GM20000 (cell line): ENCODE measurements around the gene SLC23A2.

ENCODE experiments used
- DNase-seq: peaks from one replicate; pipeline ENCODE4 v3.0.0; 2012; ENCODE audit warnings: low spot score
- TF ChIP-seq, protein P1 (sequence below): IDR thresholded peaks from 2 replicates; pipeline ENCODE4 v1.5.1; 2012; ENCODE audit warnings: mild to moderate bottlenecking, control low read depth; ENCODE audit errors: extremely low read depth, missing control alignments

SLC23A2 gene

DNA sequence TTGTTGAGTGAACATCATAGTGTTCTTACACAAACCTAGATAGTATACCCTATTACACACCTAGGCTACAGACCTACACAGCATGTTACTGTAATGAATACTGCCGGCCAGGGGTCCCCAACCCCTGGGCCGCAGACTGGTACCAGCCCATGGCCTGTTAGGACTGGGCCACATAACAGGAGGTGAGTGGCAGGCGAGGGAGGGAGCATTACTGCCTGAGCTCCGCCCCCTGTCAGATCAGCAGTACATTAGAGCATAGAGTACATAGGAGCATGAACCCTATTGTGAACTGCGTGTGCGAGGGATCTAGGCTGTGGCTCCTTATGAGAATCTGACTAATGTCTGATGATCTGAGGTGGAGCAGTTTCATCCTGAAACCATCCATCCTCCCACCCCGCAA lies 153.3 kb downstream of the SLC23A2 start:
- TF ChIP-seq, protein P1, sequence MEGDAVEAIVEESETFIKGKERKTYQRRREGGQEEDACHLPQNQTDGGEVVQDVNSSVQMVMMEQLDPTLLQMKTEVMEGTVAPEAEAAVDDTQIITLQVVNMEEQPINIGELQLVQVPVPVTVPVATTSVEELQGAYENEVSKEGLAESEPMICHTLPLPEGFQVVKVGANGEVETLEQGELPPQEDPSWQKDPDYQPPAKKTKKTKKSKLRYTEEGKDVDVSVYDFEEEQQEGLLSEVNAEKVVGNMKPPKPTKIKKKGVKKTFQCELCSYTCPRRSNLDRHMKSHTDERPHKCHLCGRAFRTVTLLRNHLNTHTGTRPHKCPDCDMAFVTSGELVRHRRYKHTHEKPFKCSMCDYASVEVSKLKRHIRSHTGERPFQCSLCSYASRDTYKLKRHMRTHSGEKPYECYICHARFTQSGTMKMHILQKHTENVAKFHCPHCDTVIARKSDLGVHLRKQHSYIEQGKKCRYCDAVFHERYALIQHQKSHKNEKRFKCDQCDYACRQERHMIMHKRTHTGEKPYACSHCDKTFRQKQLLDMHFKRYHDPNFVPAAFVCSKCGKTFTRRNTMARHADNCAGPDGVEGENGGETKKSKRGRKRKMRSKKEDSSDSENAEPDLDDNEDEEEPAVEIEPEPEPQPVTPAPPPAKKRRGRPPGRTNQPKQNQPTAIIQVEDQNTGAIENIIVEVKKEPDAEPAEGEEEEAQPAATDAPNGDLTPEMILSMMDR = no peak
- DNase-seq = no peak

DNA sequence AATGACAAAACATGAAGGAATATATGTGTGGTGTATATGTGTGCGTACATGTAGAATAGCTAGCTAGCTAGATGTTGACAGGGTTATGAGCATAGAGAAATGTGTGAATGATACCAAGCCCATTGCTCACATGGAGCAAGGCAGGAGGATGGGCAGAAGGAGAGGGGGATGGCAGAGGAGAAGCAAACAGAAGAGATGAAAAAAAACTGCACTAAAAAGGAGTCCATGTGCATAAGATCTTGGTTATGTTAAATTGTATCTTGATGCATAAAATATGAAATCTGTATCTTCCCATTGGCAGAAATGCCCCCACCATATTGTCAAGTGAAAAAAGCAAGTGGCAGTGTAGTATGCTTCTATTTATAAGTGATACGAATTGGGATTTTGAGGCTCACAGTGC lies 154.5 kb downstream of the SLC23A2 start:
- TF ChIP-seq, protein P1 = no peak
- no peak for DNase-seq

DNA sequence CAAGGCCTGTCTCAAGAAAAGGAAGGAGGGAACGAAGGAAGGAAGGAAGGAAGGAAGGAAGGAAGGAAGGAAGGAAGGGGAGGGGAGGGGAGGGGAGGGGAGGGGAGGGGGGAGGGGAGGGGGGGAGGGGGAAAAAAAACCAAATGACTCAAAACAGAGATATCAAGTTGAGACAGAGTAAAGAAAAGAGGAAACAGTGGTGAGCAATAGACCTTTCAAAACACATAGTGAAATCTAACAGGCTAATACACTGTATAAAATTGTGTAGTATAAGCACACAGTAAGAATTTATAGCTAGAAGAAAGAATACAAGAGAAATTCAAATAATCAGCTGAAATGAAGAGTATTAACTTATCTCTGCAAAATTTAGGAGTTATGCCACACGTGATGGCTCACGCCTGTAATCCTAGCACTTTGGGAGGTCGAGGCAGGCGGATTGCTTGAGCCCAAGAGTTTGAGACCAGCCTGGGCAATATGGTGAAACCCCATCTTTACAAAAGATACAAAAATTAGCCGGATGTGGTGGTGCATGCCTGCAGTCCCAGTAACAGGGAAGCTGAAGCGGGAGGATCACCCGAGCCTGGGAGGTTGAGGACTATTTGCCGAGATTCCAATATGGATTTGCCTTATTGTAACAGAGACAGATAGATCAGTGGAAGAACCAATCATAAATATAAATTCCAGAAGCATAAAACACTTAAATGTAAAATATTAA lies 156.4 kb downstream of the SLC23A2 start:
- DNase-seq = peak; percentile 76
- TF ChIP-seq, protein P1 = no peak

DNA sequence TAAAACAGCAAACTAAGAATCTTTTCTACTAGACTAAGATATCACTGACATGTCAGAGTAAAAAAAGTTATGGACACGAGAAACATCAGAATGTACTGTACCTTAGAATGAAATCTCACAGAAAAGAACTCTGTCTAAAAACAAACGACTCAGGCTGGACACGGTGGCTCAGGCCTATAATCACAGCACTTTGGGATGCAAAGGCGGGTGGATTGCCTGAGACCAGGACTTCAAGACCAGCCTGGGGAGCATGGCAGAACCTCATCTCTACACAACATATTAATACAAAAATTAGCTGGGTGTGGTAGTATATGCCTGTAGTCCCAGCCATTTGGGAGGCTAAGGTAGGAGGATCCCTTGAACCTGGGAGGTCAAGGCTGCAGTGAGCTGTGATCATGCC lies 157.0 kb downstream of the SLC23A2 start:
- TF ChIP-seq, protein P1 = no peak
- no peak for DNase-seq

DNA sequence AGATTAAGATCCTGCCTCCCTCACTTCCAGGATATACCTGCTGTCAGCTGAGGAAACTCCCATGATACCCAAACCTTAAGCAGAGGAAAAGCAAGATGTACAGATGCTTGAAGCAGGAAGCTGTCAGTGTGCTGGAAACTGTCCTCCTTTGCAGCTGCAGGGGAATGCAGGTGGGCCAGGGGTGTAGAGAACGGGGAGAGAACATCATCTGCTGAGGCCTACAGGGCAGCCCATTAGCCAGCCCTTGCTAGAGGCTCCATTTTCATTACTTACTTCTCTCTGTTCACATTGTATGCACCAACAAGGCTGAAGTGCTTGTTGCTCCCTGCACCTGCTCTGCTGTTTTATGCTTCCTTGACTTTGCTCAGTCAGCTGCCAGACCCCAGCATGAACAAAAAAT lies 160.5 kb downstream of the SLC23A2 start:
- TF ChIP-seq, protein P1 = no peak
- DNase-seq = no peak

DNA sequence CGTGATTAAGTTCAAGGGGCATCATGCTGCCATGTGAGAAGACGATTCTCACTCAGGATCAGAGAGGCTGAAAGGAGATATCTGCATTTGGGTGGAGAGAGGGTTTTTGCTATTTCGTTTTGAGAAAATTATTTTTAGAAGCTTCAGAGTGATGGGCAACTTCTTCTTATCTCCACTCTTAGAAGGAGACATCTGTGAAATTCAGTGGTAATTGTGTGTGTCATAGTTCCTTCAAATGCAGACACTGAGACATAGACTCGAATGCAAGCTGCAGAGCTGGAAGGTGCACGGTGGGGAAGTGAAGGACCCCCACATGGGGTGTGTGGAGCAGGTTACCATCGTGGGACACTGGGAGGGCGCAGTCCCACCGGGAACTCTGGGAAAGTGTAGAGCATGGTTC lies 162.8 kb downstream of the SLC23A2 start:
- TF ChIP-seq, protein P1 = no peak
- DNase-seq = no peak

DNA sequence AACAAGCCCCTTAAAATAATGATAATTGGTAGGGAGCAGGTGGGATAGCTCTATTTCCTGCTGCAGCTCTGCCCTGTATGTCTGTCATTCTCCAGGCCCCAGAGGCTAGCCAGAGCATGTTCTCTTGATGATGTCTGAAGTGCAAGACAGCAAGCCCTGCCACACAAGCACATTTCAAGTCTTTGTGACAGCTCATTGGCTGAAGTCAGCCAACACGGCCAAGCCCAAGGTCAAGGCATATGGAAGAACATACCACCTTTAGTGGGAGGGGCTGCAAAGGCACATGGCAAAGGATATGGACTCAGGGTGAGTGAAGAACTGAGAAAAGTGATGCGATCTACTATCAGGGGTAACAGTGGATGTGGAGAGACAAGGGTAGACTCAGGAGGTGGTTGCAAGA lies 163.6 kb downstream of the SLC23A2 start:
- DNase-seq = no peak
- TF ChIP-seq, protein P1 = no peak
